NCI-H226 (cell line): ENCODE results near the gene TAF4B.
A peak's percentile ranks its signal among the peaks of the same experiment; 100 is the strongest.

ENCODE experiments used
- DNase-seq: peaks from one replicate; pipeline ENCODE4 v3.0.0-alpha.2; 2015

Gene TAF4B

GRCh38 chr18:26386441-26386840, 160.2 kb downstream of the TAF4B start:
- no peak for DNase-seq

GRCh38 chr18:26394047-26394654, 167.9 kb downstream of the TAF4B start:
- no peak for DNase-seq

GRCh38 chr18:26397019-26397418, 170.8 kb downstream of the TAF4B start:
- no peak for DNase-seq

- no peak for DNase-seq
These were observed 177.2 kb downstream of the TAF4B start for GRCh38 chr18:26403491-26403890.

- DNase-seq = peak; percentile 12
These were observed 179.1 kb downstream of the TAF4B start for GRCh38 chr18:26405190-26405801.

- DNase-seq = no peak
These were observed 180.1 kb downstream of the TAF4B start for GRCh38 chr18:26406324-26406723.

- DNase-seq = no peak
These were observed 180.7 kb downstream of the TAF4B start for GRCh38 chr18:26406854-26407517.

GRCh38 chr18:26407736-26408601, 181.7 kb downstream of the TAF4B start:
- peak; percentile 16 for DNase-seq

GRCh38 chr18:26409091-26409490, 182.8 kb downstream of the TAF4B start:
- DNase-seq = no peak

- DNase-seq = no peak
These were observed 188.7 kb downstream of the TAF4B start for GRCh38 chr18:26414901-26415440.

GRCh38 chr18:26415631-26416030, 189.4 kb downstream of the TAF4B start:
- no peak for DNase-seq

- no peak for DNase-seq
These were observed 190.5 kb downstream of the TAF4B start for GRCh38 chr18:26416652-26417150.

GRCh38 chr18:26417190-26417589, 190.9 kb downstream of the TAF4B start:
- DNase-seq = no peak

GRCh38 chr18:26418225-26418624, 192.0 kb downstream of the TAF4B start:
- DNase-seq = no peak

GRCh38 chr18:26419746-26420145, 193.5 kb downstream of the TAF4B start:
- no peak for DNase-seq

GRCh38 chr18:26421503-26421902, 195.3 kb downstream of the TAF4B start:
- DNase-seq = no peak

GRCh38 chr18:26421931-26422330, 195.7 kb downstream of the TAF4B start:
- no peak for DNase-seq

GRCh38 chr18:26422472-26423162, 196.4 kb downstream of the TAF4B start:
- no peak for DNase-seq

- no peak for DNase-seq
These were observed 198.3 kb downstream of the TAF4B start for GRCh38 chr18:26424428-26425147.

- no peak for DNase-seq
These were observed 198.9 kb downstream of the TAF4B start for GRCh38 chr18:26425148-26425531.

- peak; percentile 83 for DNase-seq
These were observed 203.4 kb downstream of the TAF4B start for GRCh38 chr18:26429535-26430226.
